ENCODE results near the gene KIF16B.

DNA sequence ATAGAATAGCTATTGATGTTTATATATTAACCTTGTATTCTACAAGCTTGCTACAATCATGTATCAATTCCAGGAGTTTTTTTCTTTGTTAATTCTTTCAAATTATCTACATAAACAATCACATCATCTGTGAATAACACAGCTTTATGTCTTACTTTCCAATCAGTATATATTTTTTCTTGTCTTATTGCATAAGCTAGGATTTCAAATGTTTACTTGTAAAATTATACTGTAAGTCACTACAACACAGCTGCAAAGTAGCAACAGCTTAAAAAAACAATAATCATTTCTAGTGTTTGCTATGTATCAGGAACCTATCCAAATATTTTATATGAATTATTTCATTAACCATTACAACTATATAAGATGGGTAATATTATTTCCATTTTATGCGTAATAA lies 270.4 kb downstream of the KIF16B start:
- TF ChIP-seq, protein P1, sequence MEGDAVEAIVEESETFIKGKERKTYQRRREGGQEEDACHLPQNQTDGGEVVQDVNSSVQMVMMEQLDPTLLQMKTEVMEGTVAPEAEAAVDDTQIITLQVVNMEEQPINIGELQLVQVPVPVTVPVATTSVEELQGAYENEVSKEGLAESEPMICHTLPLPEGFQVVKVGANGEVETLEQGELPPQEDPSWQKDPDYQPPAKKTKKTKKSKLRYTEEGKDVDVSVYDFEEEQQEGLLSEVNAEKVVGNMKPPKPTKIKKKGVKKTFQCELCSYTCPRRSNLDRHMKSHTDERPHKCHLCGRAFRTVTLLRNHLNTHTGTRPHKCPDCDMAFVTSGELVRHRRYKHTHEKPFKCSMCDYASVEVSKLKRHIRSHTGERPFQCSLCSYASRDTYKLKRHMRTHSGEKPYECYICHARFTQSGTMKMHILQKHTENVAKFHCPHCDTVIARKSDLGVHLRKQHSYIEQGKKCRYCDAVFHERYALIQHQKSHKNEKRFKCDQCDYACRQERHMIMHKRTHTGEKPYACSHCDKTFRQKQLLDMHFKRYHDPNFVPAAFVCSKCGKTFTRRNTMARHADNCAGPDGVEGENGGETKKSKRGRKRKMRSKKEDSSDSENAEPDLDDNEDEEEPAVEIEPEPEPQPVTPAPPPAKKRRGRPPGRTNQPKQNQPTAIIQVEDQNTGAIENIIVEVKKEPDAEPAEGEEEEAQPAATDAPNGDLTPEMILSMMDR (conservative IDR thresholded peaks at IDR 0.05; ENCODE audit: low read depth in 2 of 2) = no peak
- TF ChIP-seq, protein P2, sequence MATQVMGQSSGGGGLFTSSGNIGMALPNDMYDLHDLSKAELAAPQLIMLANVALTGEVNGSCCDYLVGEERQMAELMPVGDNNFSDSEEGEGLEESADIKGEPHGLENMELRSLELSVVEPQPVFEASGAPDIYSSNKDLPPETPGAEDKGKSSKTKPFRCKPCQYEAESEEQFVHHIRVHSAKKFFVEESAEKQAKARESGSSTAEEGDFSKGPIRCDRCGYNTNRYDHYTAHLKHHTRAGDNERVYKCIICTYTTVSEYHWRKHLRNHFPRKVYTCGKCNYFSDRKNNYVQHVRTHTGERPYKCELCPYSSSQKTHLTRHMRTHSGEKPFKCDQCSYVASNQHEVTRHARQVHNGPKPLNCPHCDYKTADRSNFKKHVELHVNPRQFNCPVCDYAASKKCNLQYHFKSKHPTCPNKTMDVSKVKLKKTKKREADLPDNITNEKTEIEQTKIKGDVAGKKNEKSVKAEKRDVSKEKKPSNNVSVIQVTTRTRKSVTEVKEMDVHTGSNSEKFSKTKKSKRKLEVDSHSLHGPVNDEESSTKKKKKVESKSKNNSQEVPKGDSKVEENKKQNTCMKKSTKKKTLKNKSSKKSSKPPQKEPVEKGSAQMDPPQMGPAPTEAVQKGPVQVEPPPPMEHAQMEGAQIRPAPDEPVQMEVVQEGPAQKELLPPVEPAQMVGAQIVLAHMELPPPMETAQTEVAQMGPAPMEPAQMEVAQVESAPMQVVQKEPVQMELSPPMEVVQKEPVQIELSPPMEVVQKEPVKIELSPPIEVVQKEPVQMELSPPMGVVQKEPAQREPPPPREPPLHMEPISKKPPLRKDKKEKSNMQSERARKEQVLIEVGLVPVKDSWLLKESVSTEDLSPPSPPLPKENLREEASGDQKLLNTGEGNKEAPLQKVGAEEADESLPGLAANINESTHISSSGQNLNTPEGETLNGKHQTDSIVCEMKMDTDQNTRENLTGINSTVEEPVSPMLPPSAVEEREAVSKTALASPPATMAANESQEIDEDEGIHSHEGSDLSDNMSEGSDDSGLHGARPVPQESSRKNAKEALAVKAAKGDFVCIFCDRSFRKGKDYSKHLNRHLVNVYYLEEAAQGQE (IDR thresholded peaks at IDR 0.05; ENCODE audit: unreplicated experiment) = no peak
- TF ChIP-seq EZH2 (IDR thresholded peaks at IDR 0.05; ENCODE audit: low read depth, unreplicated experiment) = no peak
- TF ChIP-seq CREB1 (CRISPR knock-in tag; IDR thresholded peaks at IDR 0.05; ENCODE audit: low read depth) = no peak
- TF ChIP-seq NANOG (IDR thresholded peaks at IDR 0.05; ENCODE audit: borderline replicate concordance) = no peak
- no peak for TF ChIP-seq POLR2AphosphoS5 (IDR thresholded peaks at IDR 0.05; ENCODE audit: low read depth)
- no peak for TF ChIP-seq EZH2phosphoT487 (IDR thresholded peaks at IDR 0.05; ENCODE audit: unreplicated experiment)

Data from GM23338 (cell line).